Fibroblast of lung (primary cell): Measurements from ENCODE around the gene CFAP299.

Experiments used
- CTCF ChIP-seq, 2 donors: IDR thresholded peaks in 1 of 2; conservative IDR thresholded peaks in 1 of 2; 1 replicate in 1 of 2; 2 replicates in 1 of 2; pipeline ENCODE4 v1.5.1; 2011 to 2012; ENCODE audit warnings: low read length in 2 of 2, control low read depth in 1 of 2, inconsistent platforms in 1 of 2, low read depth in 1 of 2, mild to moderate bottlenecking in 1 of 2
- EZH2 ChIP-seq: IDR thresholded peaks from 2 replicates; pipeline ENCODE4 v1.5.1; 2012; ENCODE audit warnings: low read length, control low read depth, mild to moderate bottlenecking; ENCODE audit errors: missing control alignments

- TF ChIP-seq CTCF (conservative IDR thresholded peaks at IDR 0.05 in 1 of 2, IDR thresholded peaks at IDR 0.05 in 1 of 2; ENCODE audit: low read depth in 1 of 2, low read length in 2 of 2) (no peak), EZH2 (no peak)
These were observed 35.1 kb downstream of the CFAP299 start for GRCh38 chr4:80370635-80371034.
